Right forelimb (tissue), 1 donor: ENCODE results near the gene IHH.

Experiments used
- DNase-seq: peaks from one replicate; pipeline ENCODE4 v3.0.0-alpha.2; 2018

Gene IHH

GRCh38 chr2:219073413-219074129, 12.8 kb upstream of the IHH start:
- no peak for DNase-seq

GRCh38 chr2:219072741-219073250, 12.1 kb upstream of the IHH start:
- DNase-seq = no peak

- no peak for DNase-seq
Measured at GRCh38 chr2:219071131-219071816, 10.6 kb upstream of the IHH start.

- DNase-seq = no peak
Measured at GRCh38 chr2:219065484-219065883, 4.8 kb upstream of the IHH start.

- no peak for DNase-seq
Measured at GRCh38 chr2:219062081-219062480, 1.4 kb upstream of the IHH start.

- DNase-seq = no peak
Measured at GRCh38 chr2:219059725-219060682, 717 bp downstream of the IHH start.

GRCh38 chr2:219059375-219059724, 1.4 kb downstream of the IHH start:
- no peak for DNase-seq

- peak; percentile 47 for DNase-seq
Measured at GRCh38 chr2:219058541-219059374, 2.0 kb downstream of the IHH start.

GRCh38 chr2:219057709-219058540, 2.8 kb downstream of the IHH start:
- DNase-seq = peak; percentile 81

- DNase-seq = no peak
Measured at GRCh38 chr2:219056896-219057708, 3.6 kb downstream of the IHH start.

- no peak for DNase-seq
Measured at GRCh38 chr2:219056176-219056895, 4.4 kb downstream of the IHH start.

- DNase-seq = no peak
Measured at GRCh38 chr2:219054956-219055903, 5.5 kb downstream of the IHH start.

GRCh38 chr2:219049282-219049681, 11.4 kb downstream of the IHH start:
- no peak for DNase-seq

GRCh38 chr2:219045937-219046550, 14.7 kb downstream of the IHH start:
- DNase-seq = peak; percentile 70

GRCh38 chr2:219042750-219043149, 18.0 kb downstream of the IHH start:
- DNase-seq = no peak

- no peak for DNase-seq
Measured at GRCh38 chr2:219042157-219042556, 18.6 kb downstream of the IHH start.

GRCh38 chr2:219041252-219041651, 19.5 kb downstream of the IHH start, which contains the start of gene CFAP65:
CFAP65 (minus strand) TSS chr2:219041516; CDS start chr2:219039048, 2,468 bp downstream.
- no peak for DNase-seq

- DNase-seq = no peak
Measured at GRCh38 chr2:219038600-219038999, 22.1 kb downstream of the IHH start.
